GM19238 (cell line): ENCODE results near the gene CSPG4.
"Not testable (repeated sequence)": the region's sequence is repeated elsewhere in the genome, so short reads cannot be mapped to it uniquely, and the experiment has no call there.

Experiments
- DNase-seq: peaks from one replicate; pipeline ENCODE4 v3.0.0; 2011; ENCODE audit warnings: low spot score; ENCODE audit not compliant: insufficient read length

The CSPG4 gene

DNA sequence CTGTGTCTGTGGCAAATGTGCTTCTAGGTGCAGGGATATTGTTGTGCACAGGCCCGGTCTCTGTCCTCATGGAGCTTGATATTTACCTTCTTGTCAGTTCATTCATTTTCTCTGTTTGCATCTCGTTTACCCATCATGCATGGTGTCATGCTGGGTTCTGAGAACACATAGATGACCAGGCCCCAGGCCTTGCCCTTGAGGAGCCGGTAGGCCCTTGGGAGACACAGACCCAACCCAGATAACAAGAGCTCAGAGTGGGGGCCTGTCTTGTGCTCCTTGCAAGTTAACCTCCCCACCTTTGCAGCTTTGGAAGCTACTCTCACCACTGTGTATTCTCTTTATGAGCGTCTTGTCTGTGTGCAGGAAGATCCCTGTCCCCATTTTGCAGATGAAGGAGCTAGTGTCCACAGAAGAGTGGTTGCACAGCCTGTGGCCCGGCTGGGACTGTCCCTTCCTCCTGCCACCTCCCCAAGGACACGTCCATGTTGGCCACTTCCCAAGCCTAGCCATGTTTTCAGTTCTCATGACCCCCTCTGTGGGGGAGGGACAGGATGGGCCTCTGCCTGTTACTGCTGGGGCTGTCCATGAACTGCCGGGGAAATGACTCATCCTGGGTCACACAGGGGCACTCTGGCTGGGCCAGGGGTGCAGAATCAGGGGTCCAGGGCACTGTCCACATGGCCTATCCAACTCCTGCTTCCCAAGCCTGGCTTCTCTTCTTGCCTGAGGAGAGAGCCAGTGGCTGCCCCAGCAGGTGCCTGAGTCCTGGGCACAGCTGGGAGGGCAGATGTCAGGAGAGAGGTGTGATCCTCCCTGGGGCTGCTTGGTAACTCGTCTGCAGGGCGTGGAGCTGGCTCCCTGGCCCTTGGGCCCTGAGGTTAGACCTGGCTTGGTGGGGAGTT, 61.5 kb downstream of the CSPG4 start:
- DNase-seq, result no peak

DNA sequence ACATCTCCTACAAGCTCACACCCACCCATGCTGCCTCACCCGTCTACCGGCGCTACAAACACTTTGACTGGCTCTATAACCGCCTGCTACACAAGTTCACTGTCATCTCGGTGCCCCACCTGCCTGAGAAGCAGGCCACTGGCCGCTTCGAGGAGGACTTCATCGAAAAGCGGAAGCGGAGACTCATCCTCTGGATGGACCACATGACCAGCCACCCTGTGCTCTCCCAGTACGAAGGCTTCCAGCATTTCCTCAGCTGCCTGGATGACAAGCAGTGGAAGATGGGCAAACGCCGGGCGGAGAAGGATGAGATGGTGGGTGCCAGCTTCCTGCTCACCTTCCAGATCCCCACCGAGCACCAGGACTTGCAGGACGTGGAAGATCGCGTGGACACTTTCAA, 62.8 kb downstream of the CSPG4 start:
- DNase-seq, result no peak

DNA sequence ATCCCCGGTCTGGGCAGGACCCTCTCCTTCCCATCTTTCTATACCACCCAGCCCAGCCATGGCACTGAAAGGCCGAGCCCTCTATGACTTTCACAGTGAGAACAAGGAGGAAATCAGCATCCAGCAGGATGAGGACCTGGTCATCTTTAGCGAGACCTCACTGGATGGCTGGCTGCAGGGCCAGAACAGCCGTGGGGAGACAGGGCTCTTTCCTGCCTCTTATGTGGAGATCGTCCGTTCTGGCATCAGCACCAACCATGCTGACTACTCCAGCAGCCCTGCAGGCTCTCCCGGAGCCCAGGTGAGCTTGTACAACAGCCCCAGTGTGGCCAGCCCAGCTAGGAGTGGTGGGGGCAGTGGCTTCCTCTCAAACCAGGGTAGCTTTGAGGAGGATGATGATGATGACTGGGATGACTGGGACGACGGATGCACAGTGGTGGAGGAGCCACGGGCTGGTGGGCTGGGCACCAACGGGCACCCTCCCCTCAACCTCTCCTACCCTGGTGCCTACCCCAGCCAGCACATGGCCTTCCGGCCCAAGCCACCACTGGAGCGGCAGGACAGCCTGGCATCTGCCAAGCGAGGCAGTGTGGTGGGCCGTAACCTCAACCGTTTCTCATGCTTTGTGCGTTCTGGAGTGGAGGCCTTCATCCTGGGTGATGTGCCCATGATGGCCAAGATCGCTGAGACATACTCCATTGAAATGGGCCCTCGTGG, 63.4 kb downstream of the CSPG4 start:
- DNase-seq, result no peak

DNA sequence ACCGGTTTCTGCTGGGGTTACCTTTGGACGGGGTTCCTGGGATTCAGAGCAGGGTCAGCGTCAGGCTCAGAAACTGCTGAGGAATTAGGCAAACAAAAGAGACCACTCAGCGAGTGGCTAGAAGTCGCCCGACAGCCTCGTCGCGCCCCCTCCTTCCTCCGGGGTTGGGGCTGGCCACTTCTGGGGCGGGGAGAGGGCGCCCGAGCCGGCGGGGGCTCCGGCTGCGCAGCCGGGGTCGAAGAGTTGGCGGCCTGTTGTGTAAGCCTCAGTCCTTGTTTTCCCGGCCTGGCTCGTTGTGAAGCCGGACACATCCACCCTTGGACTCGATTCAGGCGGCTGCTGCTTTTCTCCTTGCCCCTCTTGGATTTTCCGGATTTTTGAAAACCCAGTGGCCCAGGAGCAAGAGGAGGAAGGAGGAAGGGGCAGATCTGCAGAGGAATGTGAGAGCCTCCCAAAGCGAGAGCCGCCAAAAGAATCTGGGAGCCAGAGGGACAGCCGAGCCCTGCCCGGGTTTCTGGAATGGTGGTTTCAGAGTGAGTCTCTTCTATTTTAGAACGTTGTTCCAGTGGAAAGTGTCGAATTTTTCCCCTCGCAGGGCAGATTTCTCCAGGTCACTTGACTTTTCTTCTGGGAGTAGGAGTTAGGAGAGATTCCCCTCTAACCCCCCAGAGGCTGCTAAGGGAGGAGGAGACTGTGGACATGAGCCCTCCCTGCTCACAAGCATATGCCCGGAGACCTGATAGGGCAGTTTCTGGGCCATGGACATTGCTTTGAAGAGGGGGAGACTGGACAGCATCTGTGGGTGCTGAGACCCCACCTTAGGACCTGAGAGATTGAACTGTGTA, 64.3 kb downstream of the CSPG4 start:
- DNase-seq, result no peak

DNA sequence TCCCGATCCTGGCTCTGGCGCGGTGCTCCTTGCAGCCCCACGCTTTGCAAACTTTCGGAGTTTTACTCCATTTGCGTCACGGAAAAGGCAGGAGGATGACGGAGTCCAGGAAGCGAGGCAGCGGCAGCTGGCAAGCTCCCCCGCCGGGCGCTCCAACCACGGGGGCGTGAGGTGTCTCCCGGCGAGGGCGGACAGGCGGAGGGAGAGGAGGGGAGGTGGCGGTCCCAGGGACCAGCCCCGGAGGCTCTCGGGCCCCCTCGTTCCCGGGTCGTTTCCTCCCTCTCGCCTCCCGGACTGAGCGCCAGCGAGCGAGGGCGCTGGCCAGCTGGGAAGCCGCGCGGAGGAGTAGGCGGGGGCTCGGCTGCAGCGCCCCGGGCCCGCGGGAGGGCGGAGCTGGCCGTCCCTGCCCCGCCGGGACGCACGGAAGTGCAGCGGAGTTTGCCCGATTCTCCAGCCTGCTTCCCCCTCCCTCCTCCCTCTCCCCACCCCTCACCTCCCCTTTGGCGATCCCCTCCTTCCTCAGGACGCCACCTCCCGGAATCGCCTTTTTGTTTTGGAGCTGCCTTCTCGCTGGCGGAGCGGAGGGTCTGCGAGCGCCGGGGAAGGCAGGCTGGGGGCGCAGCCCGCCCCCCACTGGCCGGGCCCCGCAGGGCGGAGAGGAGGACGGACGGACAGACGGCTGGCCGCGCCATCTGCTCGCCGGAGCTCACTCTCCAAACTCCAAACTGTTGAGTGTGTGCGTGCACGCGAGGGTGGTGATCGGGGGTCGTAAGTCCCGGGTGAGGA, 65.1 kb downstream of the CSPG4 start, which contains the start of gene SNX33:
TSS of gene SNX33 (plus strand) at position 543 of the 786 bp plus-strand sequence. CDS start 1,191 bp downstream, outside the sequence.
- DNase-seq, result peak; percentile 56

DNA sequence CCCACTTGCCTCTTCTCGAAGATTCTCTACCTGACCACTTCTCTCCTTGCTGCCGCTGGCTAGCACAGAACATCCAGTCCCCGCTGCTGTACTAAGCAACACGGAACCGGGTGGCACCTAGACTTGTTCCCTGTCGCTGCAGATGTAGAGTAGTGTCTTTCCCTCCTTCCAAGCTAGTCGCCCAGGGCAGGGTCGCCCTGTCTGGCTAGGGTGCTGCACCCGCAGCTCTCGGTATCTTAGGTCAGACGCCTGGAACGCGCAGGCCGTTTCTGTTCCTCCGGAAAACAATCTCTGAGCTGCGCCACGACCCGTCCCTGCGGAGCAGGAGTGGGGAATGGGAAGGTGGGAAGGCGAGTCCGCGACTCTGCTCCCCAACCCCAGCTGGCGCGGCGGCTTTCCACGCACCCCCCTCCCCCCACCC, 65.7 kb downstream of the CSPG4 start:
- DNase-seq, result no peak

DNA sequence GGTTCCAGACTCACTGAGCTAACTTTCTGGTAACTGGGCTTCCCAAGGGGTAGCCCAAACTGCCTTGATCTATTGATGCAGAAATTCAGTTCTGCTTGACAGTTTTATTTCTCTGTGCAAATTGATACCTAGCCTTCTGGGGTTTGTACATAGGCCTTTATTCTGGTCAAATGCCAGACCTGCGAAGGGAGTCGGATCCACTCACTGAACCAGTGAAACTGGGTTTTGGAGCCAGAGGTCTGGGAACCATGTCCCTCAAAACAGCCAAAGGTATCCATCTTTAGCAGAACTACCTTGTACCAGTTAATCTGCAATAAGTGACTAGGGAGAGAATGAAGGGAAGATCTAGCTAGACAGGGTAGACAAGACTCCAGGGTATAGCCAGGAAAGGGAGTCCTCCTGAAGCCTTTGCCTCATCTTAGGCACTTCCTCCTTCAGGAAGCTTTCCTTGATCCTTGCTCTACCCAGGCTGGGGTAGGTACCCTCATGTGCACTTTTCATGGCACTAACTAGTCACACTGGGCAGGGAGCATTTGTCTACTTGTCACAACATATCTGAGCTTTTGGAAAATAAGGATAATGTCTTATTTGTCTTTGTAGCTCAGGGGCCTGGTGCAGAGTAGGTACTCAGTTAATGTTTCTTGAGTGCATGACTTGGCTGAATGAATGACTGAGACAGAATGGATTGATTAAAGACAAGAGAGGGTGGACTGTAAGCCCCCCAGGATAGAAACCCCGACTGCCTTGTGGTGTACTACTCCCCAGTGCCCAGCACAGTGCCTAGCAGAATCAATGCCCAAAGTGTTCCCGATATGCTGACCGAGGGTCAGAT, 66.3 kb downstream of the CSPG4 start:
- no peak for DNase-seq

DNA sequence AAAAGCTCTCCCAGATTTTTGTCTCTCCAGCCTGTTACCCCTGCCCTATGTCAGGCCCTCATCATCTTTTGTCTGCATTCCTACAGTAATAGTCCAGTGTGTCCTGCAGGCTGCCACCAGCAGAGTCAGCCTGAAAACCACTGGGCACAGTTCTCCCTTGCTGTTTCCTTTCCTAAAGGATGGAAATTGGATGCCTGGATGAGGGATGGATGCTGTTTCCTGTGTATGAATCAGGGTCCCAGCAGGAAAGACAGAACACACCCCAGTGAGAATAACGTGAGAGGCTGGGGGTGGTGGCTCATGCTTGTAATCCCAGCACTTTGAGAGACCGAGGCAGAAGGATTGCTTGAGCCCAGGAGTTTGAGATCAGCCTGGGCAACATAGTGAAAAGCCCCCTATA, 68.3 kb downstream of the CSPG4 start:
- no peak for DNase-seq

DNA sequence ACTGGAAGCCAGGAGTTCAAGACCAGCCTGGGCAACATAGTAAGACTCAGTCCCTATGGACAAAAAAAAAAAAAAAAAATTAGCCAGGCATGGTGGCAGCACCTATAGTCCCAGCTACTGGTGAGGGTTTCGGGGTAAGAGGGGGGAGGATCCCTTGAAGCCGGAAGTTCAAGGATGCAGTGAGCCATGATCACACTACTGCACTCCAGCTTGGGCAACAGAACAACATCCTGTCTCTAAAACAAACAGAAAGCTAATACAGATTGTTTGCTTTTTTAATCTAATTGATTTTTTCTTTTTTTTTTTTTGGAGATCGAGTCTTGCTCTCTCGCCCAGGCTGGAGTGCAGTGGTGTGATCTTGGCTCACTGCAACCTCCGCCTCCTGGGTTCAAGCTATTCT, 71.0 kb downstream of the CSPG4 start:
- DNase-seq, result no peak

DNA sequence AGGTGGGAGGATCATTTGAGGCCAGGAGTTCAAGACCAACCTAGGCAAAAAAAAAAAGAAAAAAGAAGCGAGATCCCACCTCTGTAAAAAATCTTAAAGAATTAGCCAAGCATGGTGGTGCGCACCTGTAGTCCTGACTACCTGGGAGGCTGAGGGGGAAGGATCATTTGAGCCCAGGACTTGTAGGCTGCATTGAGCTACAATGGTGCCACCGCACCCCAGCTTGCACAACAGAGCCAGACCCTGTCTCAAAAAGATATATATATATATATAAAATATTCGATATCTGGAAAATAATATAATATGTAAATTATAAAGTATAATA, 71.5 kb downstream of the CSPG4 start:
- DNase-seq, result no peak

DNA sequence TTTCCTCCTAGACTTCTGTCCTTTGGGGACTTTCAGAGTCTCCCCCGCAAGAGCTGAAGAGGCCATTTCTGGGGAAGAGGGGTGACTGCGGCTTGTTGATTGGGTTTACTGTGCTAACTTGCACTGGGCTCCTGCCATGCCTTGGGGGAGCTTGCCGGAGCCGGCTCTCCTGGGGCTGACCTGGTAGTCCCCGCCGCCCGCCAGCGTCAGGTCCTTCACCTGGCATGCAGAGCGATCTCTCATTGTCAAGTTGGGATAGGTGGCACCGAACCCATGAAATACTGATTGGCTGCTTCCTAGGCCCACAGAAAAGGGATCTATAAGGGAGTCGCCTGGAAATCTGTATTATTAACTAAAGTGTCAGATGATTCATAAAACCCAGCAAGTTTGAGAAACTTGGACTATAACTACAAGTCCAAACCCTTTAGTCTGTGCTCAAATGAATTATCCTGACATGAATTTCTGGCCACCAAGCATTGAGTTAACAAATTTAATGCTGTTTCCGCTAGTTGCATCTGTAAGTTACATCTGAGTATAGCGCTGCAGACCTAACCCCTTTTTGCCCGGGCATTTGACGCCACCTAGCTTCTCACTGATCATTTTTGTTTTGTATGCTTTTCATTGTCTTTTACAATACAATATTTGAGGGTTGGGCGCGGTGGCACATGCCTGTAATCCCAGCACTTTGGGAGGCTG, 72.0 kb downstream of the CSPG4 start:
- DNase-seq, result no peak

DNA sequence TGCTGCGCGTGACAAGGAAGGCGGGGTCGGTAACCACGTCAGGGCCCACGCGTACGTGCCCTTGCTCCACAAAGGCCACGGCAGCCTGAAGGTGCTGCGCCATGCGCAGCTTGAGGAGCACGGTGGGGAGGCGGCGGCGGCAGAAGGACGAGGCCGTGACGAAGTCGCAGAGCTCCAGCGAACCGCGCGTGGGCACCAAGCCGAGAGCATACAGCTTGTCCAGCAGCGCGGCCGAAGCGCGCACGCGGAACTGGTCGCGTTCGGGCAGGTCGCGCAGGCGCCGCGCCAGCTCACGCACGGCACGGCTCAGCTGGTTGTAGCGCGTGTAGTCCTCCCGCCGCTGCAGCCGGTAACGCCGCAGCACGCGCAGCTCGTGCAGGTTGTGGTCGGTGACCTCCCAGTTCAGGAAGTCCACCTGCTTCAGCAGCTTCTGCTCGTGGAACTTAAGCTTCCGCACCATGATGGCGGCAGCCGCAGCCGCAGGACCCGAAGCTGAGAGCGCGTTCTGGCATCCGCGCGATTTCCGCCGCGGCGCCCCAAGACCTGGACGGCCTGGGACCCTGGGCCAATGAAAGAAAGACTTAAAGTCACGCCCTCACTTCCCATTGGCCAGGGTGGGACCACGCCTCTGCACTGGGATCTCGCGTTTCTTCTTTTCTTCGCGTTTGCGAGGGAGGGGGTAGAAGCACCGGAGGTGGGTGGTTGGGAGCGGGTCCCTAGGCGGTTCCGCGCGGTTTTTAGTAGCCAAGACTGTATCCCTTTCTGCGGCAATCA, 72.8 kb downstream of the CSPG4 start, which contains the start of gene IMP3:
TSS of gene IMP3 (minus strand) at position 516 of the 774 bp plus-strand sequence. CDS start at position 460, 56 bp downstream.
- DNase-seq, result peak; percentile 98

DNA sequence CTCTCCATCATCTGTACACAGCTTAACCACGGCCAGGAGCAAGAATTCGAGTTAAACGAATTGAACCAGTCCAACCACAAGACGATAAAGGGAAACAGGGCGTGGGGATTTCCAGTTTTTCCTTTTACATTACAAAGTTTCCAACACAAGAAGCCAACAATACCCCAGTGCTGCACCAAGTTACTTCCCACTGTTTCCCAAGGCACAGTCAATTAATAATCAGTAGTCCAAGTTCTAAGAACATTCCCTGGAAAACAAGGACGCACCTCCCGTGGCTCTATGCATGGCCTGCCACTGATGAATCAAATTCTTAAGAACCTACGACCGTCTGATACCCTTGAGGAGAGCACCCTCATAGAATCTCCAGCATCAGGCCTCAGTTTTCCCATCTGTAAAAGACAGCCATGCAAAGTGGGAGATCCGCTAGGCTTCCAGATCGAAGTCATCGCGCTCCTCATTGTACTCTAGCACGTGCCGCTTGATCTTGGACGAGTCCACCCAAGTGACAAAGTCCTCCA, 73.4 kb downstream of the CSPG4 start:
- no peak for DNase-seq

DNA sequence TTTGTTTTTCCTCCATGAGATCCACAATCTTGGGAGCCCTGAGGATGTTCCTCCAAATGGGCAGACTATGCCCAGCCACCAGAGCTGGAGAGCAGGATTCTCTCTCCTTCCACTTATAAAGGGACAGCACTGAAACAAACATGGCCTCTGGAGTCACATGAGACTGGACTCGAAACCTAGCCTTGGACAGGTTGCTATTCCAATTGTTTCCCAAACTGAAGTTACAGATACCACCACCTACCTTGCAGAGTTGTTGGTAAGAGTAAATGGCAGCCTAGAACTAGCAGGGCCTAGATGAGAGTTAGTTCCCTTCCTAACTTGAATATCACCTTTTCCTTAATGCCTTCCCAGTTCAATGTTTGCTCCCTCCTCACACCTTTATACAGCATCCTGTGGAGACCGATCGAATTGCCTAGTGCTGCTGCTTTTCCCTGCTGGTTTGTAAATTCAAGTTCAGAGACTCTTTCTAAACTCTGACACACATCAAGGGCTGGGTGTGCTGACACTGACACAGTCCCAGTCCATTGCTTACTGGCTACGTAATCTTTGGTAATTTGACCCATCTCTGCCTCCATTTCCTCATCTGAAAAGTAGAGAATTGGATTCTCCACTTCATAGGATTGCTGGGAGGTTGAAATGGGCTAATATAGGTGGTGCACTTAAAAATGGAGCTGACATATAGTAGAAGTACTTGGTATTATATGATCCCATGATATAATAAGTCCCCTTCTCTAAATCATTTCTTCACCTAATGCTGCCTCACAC, 75.2 kb downstream of the CSPG4 start:
- no peak for DNase-seq

DNA sequence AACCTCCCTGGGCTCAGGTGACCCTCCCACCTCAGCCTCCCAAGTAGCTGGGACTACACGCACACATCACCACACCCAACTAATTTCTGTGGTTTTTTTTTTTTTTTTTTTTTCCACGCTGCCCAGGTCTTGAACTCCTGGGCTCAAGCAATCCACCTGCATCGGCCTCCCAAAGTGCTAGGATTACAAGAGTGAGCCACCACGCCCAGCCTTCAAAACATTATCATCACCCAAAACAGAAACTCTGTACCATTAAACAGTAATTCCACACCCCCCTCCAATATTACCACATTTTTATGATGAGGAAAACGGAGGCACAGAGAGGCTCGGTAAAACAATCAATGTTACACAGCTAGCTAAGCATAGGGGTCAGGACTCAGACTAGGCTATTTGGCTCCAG, 76.6 kb downstream of the CSPG4 start:
- no peak for DNase-seq

DNA sequence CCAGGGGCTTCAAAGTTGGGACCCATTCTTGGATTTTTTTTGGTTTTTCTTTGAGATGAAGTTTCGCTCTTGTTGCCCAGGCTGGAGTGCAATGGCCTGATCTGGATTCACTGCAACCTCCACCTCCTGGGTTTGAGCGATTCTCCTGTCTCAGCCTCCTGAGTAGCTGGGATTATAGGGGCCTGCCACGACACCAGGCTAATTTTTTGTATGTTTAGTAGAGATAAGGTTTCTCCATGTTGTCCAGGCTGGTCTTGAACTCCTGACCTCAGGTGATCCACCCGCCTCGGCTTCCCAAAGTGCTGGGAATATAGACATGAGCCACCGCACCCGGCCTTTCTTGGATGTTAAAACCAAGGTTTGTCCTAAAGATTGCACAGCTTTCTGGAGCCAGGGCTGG, 78.7 kb downstream of the CSPG4 start:
- not testable (repeated sequence) for DNase-seq

DNA sequence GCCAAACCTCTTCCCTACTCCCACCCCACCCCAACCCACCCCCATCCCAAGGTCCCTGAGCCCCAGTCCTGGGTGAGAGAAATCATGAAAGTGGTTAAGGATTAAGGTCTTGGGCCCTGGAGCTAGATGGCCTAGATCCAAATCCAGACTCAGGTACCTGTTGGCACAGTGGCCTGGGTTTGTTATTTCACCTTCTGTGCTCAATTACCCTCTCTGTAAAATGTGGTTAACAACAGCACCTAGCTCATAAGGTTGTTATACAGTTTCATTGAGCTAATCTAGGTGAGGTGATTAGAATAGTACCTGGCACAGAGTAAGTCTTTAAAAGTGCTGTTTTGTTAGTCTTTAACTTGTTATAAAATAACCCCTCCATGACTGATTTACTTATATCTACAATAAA, 80.7 kb downstream of the CSPG4 start:
- no peak for DNase-seq
